ENCODE results near the gene LINC00237. TPM values are rescaled to one million over a fixed set of nuclear protein-coding genes. Genes with fewer than 3 reads are reported as not detected.

LINC00237 gene
- total and polyA plus RNA-seq, 8 donors: 0.92 TPM; not detected in 7

- no peaks in the 10 kb centered on the region for H3K36me3 ChIP-seq
- H3K9me3 ChIP-seq: no peaks in the 10 kb centered on the region
- WGBS, 2 donors: 55 to 64% methylated on average over 1 of the region's 1 CpG
- no peaks in the 10 kb centered on the region for H3K4me1 ChIP-seq
- no peak overlapping the region for H3K4me3 ChIP-seq
- peaks cover 0 to 6% (median 2%) of the 10 kb centered on the region in 4 donors for H3K27me3 ChIP-seq
- no peak for TF ChIP-seq CTCF (IDR thresholded peaks at IDR 0.05)
- intact Hi-C loops (cut with DNase I): no loop called here
- no peak for DNase-seq
- H3K27ac ChIP-seq: no peak overlapping the region
- ATAC-seq: no peak
- FAIRE-seq: peak; percentile 41
Measured at GRCh38 chr20:21067255-21067654, 38.9 kb downstream of the LINC00237 start.

- H3K4me3 ChIP-seq: no peak overlapping the region
- no peak for TF ChIP-seq CTCF (IDR thresholded peaks at IDR 0.05)
- intact Hi-C loops (cut with DNase I): no loop called here
- no peaks in the 10 kb centered on the region for H3K36me3 ChIP-seq
- FAIRE-seq: peak; percentile 20
- H3K9me3 ChIP-seq: no peaks in the 10 kb centered on the region
- H3K4me1 ChIP-seq: no peaks in the 10 kb centered on the region
- peaks cover 0 to 11% (median 2%) of the 10 kb centered on the region in 4 donors for H3K27me3 ChIP-seq
- H3K27ac ChIP-seq: no peak overlapping the region
- ATAC-seq: no peak
- DNase-seq: no peak
Measured at GRCh38 chr20:21064924-21065323, 41.2 kb downstream of the LINC00237 start.

- no peak overlapping the region for H3K27ac ChIP-seq
- peaks cover 0 to 11% (median 2%) of the 10 kb centered on the region in 4 donors for H3K27me3 ChIP-seq
- ATAC-seq (no peak), FAIRE-seq (no peak), DNase-seq (no peak)
- no peak overlapping the region for H3K4me3 ChIP-seq
- no peak for TF ChIP-seq CTCF (IDR thresholded peaks at IDR 0.05)
- no peaks in the 10 kb centered on the region for H3K36me3 ChIP-seq
- no peaks in the 10 kb centered on the region for H3K9me3 ChIP-seq
- intact Hi-C loops (cut with DNase I): no loop called here
- H3K4me1 ChIP-seq: no peaks in the 10 kb centered on the region
- WGBS, 2 donors: 76 to 78% methylated on average over 7 of the region's 7 CpGs
Measured at GRCh38 chr20:21063276-21063675, 42.9 kb downstream of the LINC00237 start.

- DNase-seq (no peak), FAIRE-seq (no peak), ATAC-seq (no peak)
- no peak for TF ChIP-seq CTCF (IDR thresholded peaks at IDR 0.05)
- H3K9me3 ChIP-seq: no peaks in the 10 kb centered on the region
- no peak overlapping the region for H3K4me3 ChIP-seq
- 37 to 39% methylated on average over 10 of the region's 10 CpGs for WGBS, 2 donors
- H3K27me3 ChIP-seq: peaks cover 0 to 6% (median 0%) of the 10 kb centered on the region in 4 donors
- no peaks in the 10 kb centered on the region for H3K4me1 ChIP-seq
- intact Hi-C loops (cut with DNase I): no loop called here
- no peaks in the 10 kb centered on the region for H3K36me3 ChIP-seq
- H3K27ac ChIP-seq: no peak overlapping the region
Measured at GRCh38 chr20:21053002-21053762, 53.0 kb downstream of the LINC00237 start.

- 68 to 79% methylated on average over 6 of the region's 6 CpGs for WGBS, 2 donors
- H3K4me1 ChIP-seq: no peaks in the 10 kb centered on the region
Measured at GRCh38 chr20:21052686-21053001, 53.5 kb downstream of the LINC00237 start.

More at GRCh38 chr20:21052686-21053001, 53.5 kb downstream of the LINC00237 start:
- intact Hi-C loops (cut with DNase I): no loop called here
- TF ChIP-seq CTCF (IDR thresholded peaks at IDR 0.05): no peak
- no peak for FAIRE-seq
- DNase-seq: no peak
- H3K27me3 ChIP-seq: peaks cover 0 to 6% (median 0%) of the 10 kb centered on the region in 4 donors
- H3K4me3 ChIP-seq: no peak overlapping the region
- no peak overlapping the region for H3K27ac ChIP-seq
- H3K36me3 ChIP-seq: no peaks in the 10 kb centered on the region
- no peak for ATAC-seq
- H3K9me3 ChIP-seq: no peaks in the 10 kb centered on the region
